Measurements from ENCODE around the gene KCMF1.

KCMF1 gene

GRCh38 chr2:85019121-85019520 is 48.2 kb downstream of the KCMF1 start:
- no peak for DNase-seq (ENCODE audit: low read depth in 2 of 2, low spot score in 1 of 2)

- DNase-seq (ENCODE audit: low read depth in 2 of 2, low spot score in 1 of 2) = no peak
Observed at GRCh38 chr2:85022232-85022631, 51.3 kb downstream of the KCMF1 start.

- DNase-seq (ENCODE audit: low read depth in 2 of 2, low spot score in 1 of 2) = no peak
Observed at GRCh38 chr2:85024372-85025047, 53.5 kb downstream of the KCMF1 start.

GRCh38 chr2:85032621-85033020 is 61.7 kb downstream of the KCMF1 start:
- DNase-seq (ENCODE audit: low read depth in 2 of 2, low spot score in 1 of 2) = no peak

GRCh38 chr2:85033388-85033787 is 62.4 kb downstream of the KCMF1 start:
- DNase-seq (ENCODE audit: low read depth in 2 of 2, low spot score in 1 of 2) = no peak

GRCh38 chr2:85034158-85034557 is 63.2 kb downstream of the KCMF1 start:
- no peak for DNase-seq (ENCODE audit: low read depth in 2 of 2, low spot score in 1 of 2)

- no peak for DNase-seq (ENCODE audit: low read depth in 2 of 2, low spot score in 1 of 2)
Observed at GRCh38 chr2:85037622-85038021, 66.7 kb downstream of the KCMF1 start.

- DNase-seq (ENCODE audit: low read depth in 2 of 2, low spot score in 1 of 2) = no peak
Observed at GRCh38 chr2:85042330-85042729, 71.4 kb downstream of the KCMF1 start.

- DNase-seq (ENCODE audit: low read depth in 2 of 2, low spot score in 1 of 2) = no peak
Observed at GRCh38 chr2:85048534-85048933, 77.6 kb downstream of the KCMF1 start.

GRCh38 chr2:85049236-85049635 is 78.3 kb downstream of the KCMF1 start:
- DNase-seq (ENCODE audit: low read depth in 2 of 2, low spot score in 1 of 2) = no peak

- no peak for DNase-seq (ENCODE audit: low read depth in 2 of 2, low spot score in 1 of 2)
Observed at GRCh38 chr2:85053802-85054201, 82.8 kb downstream of the KCMF1 start.

- no peak for DNase-seq (ENCODE audit: low read depth in 2 of 2, low spot score in 1 of 2)
Observed at GRCh38 chr2:85057226-85057962, 86.4 kb downstream of the KCMF1 start.

- no peak for DNase-seq (ENCODE audit: low read depth in 2 of 2, low spot score in 1 of 2)
Observed at GRCh38 chr2:85061896-85062295, 90.9 kb downstream of the KCMF1 start.

GRCh38 chr2:85062565-85062964 is 91.6 kb downstream of the KCMF1 start:
- DNase-seq (ENCODE audit: low read depth in 2 of 2, low spot score in 1 of 2) = no peak

GRCh38 chr2:85063981-85064599 is 93.1 kb downstream of the KCMF1 start:
- no peak for DNase-seq (ENCODE audit: low read depth in 2 of 2, low spot score in 1 of 2)

GRCh38 chr2:85064927-85065577 is 94.1 kb downstream of the KCMF1 start:
- no peak for DNase-seq (ENCODE audit: low read depth in 2 of 2, low spot score in 1 of 2)

GRCh38 chr2:85066006-85066740 is 95.2 kb downstream of the KCMF1 start:
- DNase-seq (ENCODE audit: low read depth in 2 of 2, low spot score in 1 of 2) = no peak

GRCh38 chr2:85066874-85067351 is 96.0 kb downstream of the KCMF1 start:
- no peak for DNase-seq (ENCODE audit: low read depth in 2 of 2, low spot score in 1 of 2)

GRCh38 chr2:85071096-85071495 is 100.1 kb downstream of the KCMF1 start:
- DNase-seq (ENCODE audit: low read depth in 2 of 2, low spot score in 1 of 2) = no peak

- no peak for DNase-seq (ENCODE audit: low read depth in 2 of 2, low spot score in 1 of 2)
Observed at GRCh38 chr2:85073033-85073432, 102.1 kb downstream of the KCMF1 start.

Data from stimulated activated CD8-positive, alpha-beta memory T cell treated with anti-CD3 and anti-CD28 coated beads, Interleukin-4, amount 100 ng/mL, for 4 hours (primary cell).